ENCODE results near the gene CCNI. TPM values are rescaled to one million over a fixed set of nuclear protein-coding genes. Genes with fewer than 3 reads are reported as not detected.
"Not testable (repeated sequence)": the region's sequence is repeated elsewhere in the genome, so short reads cannot be mapped to it uniquely, and the experiment has no call there.

The CCNI gene
- total RNA-seq, 1 donor from 2014 or later: 216 TPM

GRCh38 chr4:77040854-77041725 is 34.7 kb downstream of the CCNI start:
- DNase-seq: no peak

- no peak for DNase-seq
Measured at GRCh38 chr4:77040270-77040669, 35.5 kb downstream of the CCNI start.

GRCh38 chr4:77039796-77040195 is 36.0 kb downstream of the CCNI start:
- no peak for DNase-seq

- DNase-seq: no peak
Measured at GRCh38 chr4:77037736-77038135, 38.1 kb downstream of the CCNI start.

GRCh38 chr4:77037168-77037567 is 38.6 kb downstream of the CCNI start:
- not testable (repeated sequence) for DNase-seq

- no peak for DNase-seq
Measured at GRCh38 chr4:77036206-77036605, 39.6 kb downstream of the CCNI start.

- DNase-seq: no peak
Measured at GRCh38 chr4:77035153-77035552, 40.6 kb downstream of the CCNI start.

- no peak for DNase-seq
Measured at GRCh38 chr4:77031544-77031943, 44.2 kb downstream of the CCNI start.

GRCh38 chr4:77029757-77030156 is 46.0 kb downstream of the CCNI start:
- not testable (repeated sequence) for DNase-seq

GRCh38 chr4:77028246-77028645 is 47.5 kb downstream of the CCNI start:
- no peak for DNase-seq

GRCh38 chr4:77026322-77026704 is 49.5 kb downstream of the CCNI start:
- DNase-seq: no peak

GRCh38 chr4:77025643-77026321 is 50.0 kb downstream of the CCNI start:
- no peak for DNase-seq

GRCh38 chr4:77023920-77024319 is 51.9 kb downstream of the CCNI start:
- DNase-seq: no peak

- DNase-seq: peak; percentile 38
Measured at GRCh38 chr4:77022560-77023179, 53.1 kb downstream of the CCNI start.

GRCh38 chr4:77021614-77022089 is 54.1 kb downstream of the CCNI start:
- DNase-seq: no peak

GRCh38 chr4:77020017-77020416 is 55.8 kb downstream of the CCNI start:
- no peak for DNase-seq

GRCh38 chr4:77015390-77015789 is 60.4 kb downstream of the CCNI start:
- no peak for DNase-seq

- DNase-seq: no peak
Measured at GRCh38 chr4:77014256-77014655, 61.5 kb downstream of the CCNI start.

- DNase-seq: no peak
Measured at GRCh38 chr4:77012726-77013125, 63.1 kb downstream of the CCNI start.

- no peak for DNase-seq
Measured at GRCh38 chr4:77010841-77011354, 64.9 kb downstream of the CCNI start.

GRCh38 chr4:77009511-77010115 is 66.2 kb downstream of the CCNI start:
- no peak for DNase-seq

Measured in tongue (tissue), 2 donors.